Liver (tissue), 9 donors: ENCODE measurements around the gene AMBN. TPM values are rescaled to one million over a fixed set of nuclear protein-coding genes. Genes with fewer than 3 reads are reported as not detected.

ENCODE experiments used
- DNase-seq: peaks from one replicate; pipeline ENCODE4 v3.0.0-alpha.2; 2017; ENCODE audit warnings: low spot score
- H3K27ac ChIP-seq, 2 donors: one replicate each; pipeline ENCODE4 v1.7.0; 2013; ENCODE audit warnings: inconsistent platforms in 2 of 2, low read length in 2 of 2, control low read depth in 1 of 2, low read depth in 1 of 2, mild to moderate bottlenecking in 1 of 2
- H3K27me3 ChIP-seq, 4 donors: one replicate each; pipeline versions ENCODE4 v1.6.1 to v1.7.0; 2013; ENCODE audit warnings: low read length in 3 of 4, inconsistent platforms in 1 of 4, mild to moderate bottlenecking in 1 of 4, moderate library complexity in 1 of 4; ENCODE audit not compliant: control insufficient read depth in 4 of 4, insufficient read depth in 4 of 4
- H3K36me3 ChIP-seq, 4 donors: one replicate each; pipeline versions ENCODE4 v1.6.1 to v1.7.0; 2013; ENCODE audit warnings: low read length in 3 of 4, mild to moderate bottlenecking in 3 of 4, low read depth in 1 of 4, moderate library complexity in 1 of 4; ENCODE audit not compliant: control insufficient read depth in 4 of 4, insufficient read depth in 3 of 4
- H3K4me1 ChIP-seq, 4 donors: one replicate each; pipeline versions ENCODE4 v1.6.1 to v1.7.0; 2013; ENCODE audit warnings: low read length in 3 of 4, mild to moderate bottlenecking in 3 of 4, moderate library complexity in 1 of 4; ENCODE audit not compliant: control insufficient read depth in 4 of 4, insufficient read depth in 4 of 4
- H3K4me3 ChIP-seq, 3 donors: one replicate each; pipeline versions ENCODE4 v1.6.1 to v1.7.0; 2013; ENCODE audit warnings: low read length in 3 of 3, control low read depth in 1 of 3, low read depth in 1 of 3, mild to moderate bottlenecking in 1 of 3
- H3K9ac ChIP-seq, 2 donors: one replicate each; pipeline ENCODE4 v1.7.0; 2013; ENCODE audit warnings: low read length in 2 of 2, mild to moderate bottlenecking in 2 of 2, moderate library complexity in 2 of 2, control low read depth in 1 of 2, low read depth in 1 of 2
- H3K9me3 ChIP-seq, 4 donors: one replicate each; pipeline versions ENCODE4 v1.6.1 to v1.7.0; 2013; ENCODE audit warnings: low read length in 3 of 4; ENCODE audit not compliant: control insufficient read depth in 4 of 4
- ATF3 ChIP-seq: IDR thresholded peaks from 2 replicates; pipeline ENCODE4 v1.6.1; 2016; ENCODE audit warnings: antibody characterized with exemption
- CTCF ChIP-seq: fragments of 150-350 bp; IDR thresholded peaks from 2 replicates; pipeline ENCODE4 v1.5.1; 2017; ENCODE audit warnings: improper control_type of control experiment, low read depth, low read length; ENCODE audit not compliant: missing input control
- EGR1 ChIP-seq, 2 donors: IDR thresholded peaks; 2 replicates each; pipeline ENCODE4 v1.6.1; 2016 to 2018; ENCODE audit warnings: antibody characterized with exemption in 2 of 2, low read depth in 2 of 2
- FOXA1 ChIP-seq: IDR thresholded peaks from 2 replicates; pipeline ENCODE4 v1.6.1; 2016; ENCODE audit warnings: antibody characterized with exemption
- FOXA2 ChIP-seq: IDR thresholded peaks from 2 replicates; pipeline ENCODE4 v1.6.1; 2016; ENCODE audit warnings: antibody characterized with exemption
- GABPA ChIP-seq, 2 donors: IDR thresholded peaks in 1 of 2; conservative IDR thresholded peaks in 1 of 2; 2 replicates each; pipeline ENCODE4 v1.6.1; 2016; ENCODE audit warnings: antibody characterized with exemption in 2 of 2, mild to moderate bottlenecking in 1 of 2, moderate library complexity in 1 of 2
- HNF4A ChIP-seq, 2 donors: conservative IDR thresholded peaks; 2 replicates each; pipeline ENCODE4 v1.6.1; 2016; ENCODE audit warnings: antibody characterized with exemption in 2 of 2, mild to moderate bottlenecking in 2 of 2
- HNF4G ChIP-seq: IDR thresholded peaks from 2 replicates; pipeline ENCODE4 v1.6.1; 2016; ENCODE audit warnings: antibody characterized with exemption
- JUND ChIP-seq, 2 donors: IDR thresholded peaks; 2 replicates each; pipeline ENCODE4 v1.6.1; 2016; ENCODE audit warnings: antibody characterized with exemption in 2 of 2
- MAX ChIP-seq: IDR thresholded peaks from 2 replicates; pipeline ENCODE4 v1.6.1; 2016; ENCODE audit warnings: antibody characterized with exemption
- NR2F2 ChIP-seq: IDR thresholded peaks from 2 replicates; pipeline ENCODE4 v1.6.1; 2016; ENCODE audit warnings: antibody characterized with exemption
- RAD21 ChIP-seq, 2 donors: IDR thresholded peaks; 2 replicates each; pipeline ENCODE4 v1.6.1; 2016; ENCODE audit warnings: antibody characterized with exemption in 2 of 2, mild to moderate bottlenecking in 2 of 2
- REST ChIP-seq: IDR thresholded peaks from 2 replicates; pipeline ENCODE4 v1.6.1; 2016; ENCODE audit warnings: antibody characterized with exemption, mild to moderate bottlenecking
- RXRA ChIP-seq, 2 donors: IDR thresholded peaks; 2 replicates each; pipeline ENCODE4 v1.6.1; 2017 to 2018; ENCODE audit warnings: antibody characterized with exemption in 2 of 2, mild to moderate bottlenecking in 1 of 2
- SP1 ChIP-seq: IDR thresholded peaks from 2 replicates; pipeline ENCODE4 v1.6.1; 2018; ENCODE audit warnings: antibody characterized with exemption, mild to moderate bottlenecking
- TAF1 ChIP-seq: conservative IDR thresholded peaks from 2 replicates; pipeline ENCODE4 v1.6.1; 2016; ENCODE audit warnings: antibody characterized with exemption, mild to moderate bottlenecking
- YY1 ChIP-seq: IDR thresholded peaks from 2 replicates; pipeline ENCODE4 v1.6.1; 2016; ENCODE audit warnings: antibody characterized with exemption, mild to moderate bottlenecking
- ZBTB33 ChIP-seq: IDR thresholded peaks from 2 replicates; pipeline ENCODE4 v1.6.1; 2016; ENCODE audit warnings: antibody characterized with exemption
- WGBS: extraction: QIAGEN DNeasy Blood & Tissue Kit; methylation state at CpG from one replicate; pipeline ENCODE4 v1.1.7; 2013; 5-methylcytosine and 5-hydroxymethylcytosine counted together
- polyA plus RNA-seq, 2 donors: library from polyadenylated mRNA; stranded (reverse) in 1 of 2; unstranded in 1 of 2; fragments of 200-250 nt in 1 of 2; fragments of >200 nt in 1 of 2; fragmentation: Nextera tagmentation in 1 of 2; extraction: Ambion mirVana in 1 of 2; gene quantifications; one replicate each; pipeline versions ENCODE4 v1.2.1 to v1.2.3, GENCODE V29; 2013 to 2015
- total RNA-seq, 2 donors: library from RNA; depleted of rRNA; stranded (reverse); fragments of >200 nt; gene quantifications; one replicate each; pipeline ENCODE4 v1.2.3, GENCODE V29; 2014
- donor health status: healthy.
- donor health status: healthy.
- donor health status: healthy.
- donor health status: healthy.
- donor health status: healthy.

The AMBN gene
- total and polyA plus RNA-seq, 4 donors: not detected

- no peak for TF ChIP-seq TAF1
- TF ChIP-seq ATF3: no peak
- no peak for TF ChIP-seq RXRA (IDR thresholded peaks at IDR 0.05)
- no peak for TF ChIP-seq RAD21 (IDR thresholded peaks at IDR 0.05)
- no peak for TF ChIP-seq GABPA (IDR thresholded peaks at IDR 0.05 in 1 of 2, conservative IDR thresholded peaks at IDR 0.05 in 1 of 2)
- no peak for TF ChIP-seq FOXA1
- no peak for TF ChIP-seq HNF4A (conservative IDR thresholded peaks at IDR 0.05)
Measured at GRCh38 chr4:70600305-70600704, 8.2 kb downstream of the AMBN start (continued).

GRCh38 chr4:70600977-70601376 is 8.9 kb downstream of the AMBN start:
- no peaks in the 10 kb centered on the region for H3K27me3 ChIP-seq
- no peaks in the 10 kb centered on the region for H3K9me3 ChIP-seq
- no peak for DNase-seq
- H3K36me3 ChIP-seq: no peaks in the 10 kb centered on the region
- H3K4me3 ChIP-seq: no peak overlapping the region
- no peak overlapping the region for H3K9ac ChIP-seq
- H3K27ac ChIP-seq: no peak overlapping the region
- no peaks in the 10 kb centered on the region for H3K4me1 ChIP-seq
- TF ChIP-seq ATF3 (no peak), CTCF (no peak), HNF4G (no peak), GABPA (IDR thresholded peaks at IDR 0.05 in 1 of 2, conservative IDR thresholded peaks at IDR 0.05 in 1 of 2) (no peak), SP1 (no peak), YY1 (no peak), NR2F2 (no peak), FOXA1 (no peak), HNF4A (conservative IDR thresholded peaks at IDR 0.05) (no peak), TAF1 (no peak), REST (no peak), MAX (no peak), RAD21 (IDR thresholded peaks at IDR 0.05) (no peak), FOXA2 (no peak), JUND (IDR thresholded peaks at IDR 0.05) (no peak), EGR1 (IDR thresholded peaks at IDR 0.05; ENCODE audit: low read depth in 2 of 2) (no peak), RXRA (IDR thresholded peaks at IDR 0.05) (no peak), ZBTB33 (no peak)
- 79% methylated on average over 5 of the region's 5 CpGs for WGBS
